ENCODE data around the gene PDGFD.
A peak's percentile ranks its signal among the peaks of the same experiment; 100 is the strongest.

PDGFD gene

GRCh38 chr11:104104201-104104600, 59.7 kb downstream of the PDGFD start:
- DNase-seq (ENCODE audit: low read depth in 2 of 2): no peak
- no peak overlapping the region for H3K4me3 ChIP-seq (replicated peaks in 1 of 2; ENCODE audit: low read depth in 2 of 2, low read length in 2 of 2)
- TF ChIP-seq CTCF (IDR thresholded peaks at IDR 0.05; ENCODE audit: low read depth, low read length): no peak

DNA sequence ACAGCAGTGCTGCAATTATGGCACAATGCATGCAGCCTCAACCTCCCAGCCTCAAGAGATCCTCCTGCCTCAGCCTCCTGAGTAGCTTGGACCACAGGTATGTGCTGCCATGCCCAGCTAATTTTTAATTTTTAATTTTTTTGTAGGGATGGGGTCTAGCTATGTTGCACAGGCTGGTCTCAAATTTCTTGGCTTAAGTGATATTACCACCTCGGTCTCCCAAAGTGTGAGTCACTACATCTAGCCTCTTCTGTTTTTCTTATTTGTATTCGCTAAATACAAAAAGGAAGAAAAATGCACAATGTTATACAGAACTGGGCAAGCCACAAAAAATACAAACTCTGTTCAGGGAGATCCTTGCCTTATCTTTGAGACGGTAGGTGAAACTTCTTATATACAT, 65.4 kb downstream of the PDGFD start:
- no peak overlapping the region for H3K4me3 ChIP-seq (replicated peaks in 1 of 2; ENCODE audit: low read depth in 2 of 2, low read length in 2 of 2)
- peak in 1 of 2 donors; percentile 25 for DNase-seq (ENCODE audit: low read depth in 2 of 2)
- TF ChIP-seq CTCF (IDR thresholded peaks at IDR 0.05; ENCODE audit: low read depth, low read length): no peak

DNA sequence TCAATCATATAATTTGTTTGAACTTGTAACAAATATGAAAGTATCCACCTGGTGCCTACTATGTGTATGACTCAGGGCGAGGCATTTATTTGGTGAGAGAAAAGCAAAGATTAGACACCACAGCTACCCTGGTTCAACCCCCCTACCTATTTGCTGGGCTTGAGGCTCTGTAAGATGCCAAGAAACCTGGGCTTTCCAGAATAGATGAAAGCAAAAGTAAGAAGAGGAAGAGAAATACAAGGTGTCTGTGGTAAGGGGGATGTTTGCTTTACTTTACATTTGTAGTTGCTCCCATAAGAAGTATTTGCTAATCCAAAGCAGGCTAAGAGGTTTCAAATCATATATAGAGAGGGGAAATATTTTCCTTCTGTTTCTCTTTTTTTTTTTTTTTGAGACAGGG, 65.8 kb downstream of the PDGFD start:
- no peak for TF ChIP-seq CTCF (IDR thresholded peaks at IDR 0.05; ENCODE audit: low read depth, low read length)
- H3K4me3 ChIP-seq (replicated peaks in 1 of 2; ENCODE audit: low read depth in 2 of 2, low read length in 2 of 2): no peak overlapping the region
- DNase-seq (ENCODE audit: low read depth in 2 of 2): no peak

- no peak overlapping the region for H3K4me3 ChIP-seq (replicated peaks in 1 of 2; ENCODE audit: low read depth in 2 of 2, low read length in 2 of 2)
- TF ChIP-seq CTCF (IDR thresholded peaks at IDR 0.05; ENCODE audit: low read depth, low read length): no peak
- peak in 1 of 2 donors; percentile 26 for DNase-seq (ENCODE audit: low read depth in 2 of 2)
These were observed 67.0 kb downstream of the PDGFD start for GRCh38 chr11:104096900-104097299.

DNA sequence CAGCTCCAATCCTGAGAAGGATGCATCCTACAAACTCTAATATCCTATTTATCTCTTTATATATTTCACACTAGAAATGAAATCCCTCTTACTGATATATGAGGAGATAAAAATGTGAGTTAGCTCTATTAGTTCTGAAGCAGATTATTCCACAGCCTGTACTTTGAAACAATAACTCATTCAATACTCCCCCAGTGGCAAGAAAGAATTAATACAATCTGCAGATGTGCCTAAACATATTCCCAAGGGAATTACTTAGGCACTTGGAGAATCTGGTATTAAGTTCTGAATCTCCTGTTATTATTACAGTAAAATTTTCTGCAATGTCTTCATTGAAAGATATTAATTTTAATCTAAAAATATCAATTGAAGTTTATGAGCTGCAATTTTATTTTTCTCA, 68.2 kb downstream of the PDGFD start:
- no peak for DNase-seq (ENCODE audit: low read depth in 2 of 2)
- H3K4me3 ChIP-seq (replicated peaks in 1 of 2; ENCODE audit: low read depth in 2 of 2, low read length in 2 of 2): no peak overlapping the region

GRCh38 chr11:104094576-104094975, 69.4 kb downstream of the PDGFD start:
- H3K4me3 ChIP-seq (replicated peaks in 1 of 2; ENCODE audit: low read depth in 2 of 2, low read length in 2 of 2): no peak overlapping the region
- TF ChIP-seq CTCF (IDR thresholded peaks at IDR 0.05; ENCODE audit: low read depth, low read length): no peak
- peak; percentile 17 to 20 for DNase-seq (ENCODE audit: low read depth in 2 of 2)

More for the DNA sequence above, 68.2 kb downstream of the PDGFD start:
- no peak for TF ChIP-seq CTCF (IDR thresholded peaks at IDR 0.05; ENCODE audit: low read depth, low read length)

Data from cardiac fibroblast (primary cell).